Lower leg skin (tissue), 4 donors: ENCODE data around the gene CCDC38. TPM values are rescaled to one million over a fixed set of nuclear protein-coding genes. Genes with fewer than 3 reads are reported as not detected.
"Not testable (repeated sequence)": the region's sequence is repeated elsewhere in the genome, so short reads cannot be mapped to it uniquely, and the experiment has no call there.

Experiments used
- DNase-seq, 2 donors: peaks; one replicate each; pipeline ENCODE4 v3.0.0-alpha.2; 2019; ENCODE audit warnings: low spot score in 2 of 2
- H3K4me3 ChIP-seq: fragments of 200-600 bp; sonication (generic); 2 replicates; pipeline ENCODE4 v1.5.1; 2017; ENCODE audit warnings: mild to moderate bottlenecking, low read depth; ENCODE audit not compliant: poor library complexity, severe bottlenecking
- POLR2A ChIP-seq, 2 donors: fragments of 450-650 bp; IDR thresholded peaks; one replicate each; pipeline ENCODE4 v1.6.1; 2016 to 2017; ENCODE audit warnings: antibody characterized with exemption in 2 of 2, mild to moderate bottlenecking in 1 of 2, moderate library complexity in 1 of 2
- WGBS, 2 donors: methylation state at CpG; one replicate each; pipeline ENCODE4 v1.1.5; 2018; 5-methylcytosine and 5-hydroxymethylcytosine counted together
- intact Hi-C: fragments of 100-400 bp; cut with DNase I; formaldehyde crosslinking; loops from one replicate; pipeline ENCODE4 v1.15.0; 2023; ENCODE audit warnings: low total_unique reads
- total RNA-seq, 4 donors: library from RNA; depleted of rRNA; stranded (reverse); fragments of >200 nt; gene quantifications; one replicate each; pipeline ENCODE4 v1.1.0, GENCODE V29; 2016
- TF ChIP-seq, protein P1 (sequence below), 3 donors: fragments of 450-650 bp; IDR thresholded peaks; one replicate each; pipeline ENCODE4 v1.5.1; 2016; ENCODE audit warnings: antibody characterized with exemption in 3 of 3, mild to moderate bottlenecking in 3 of 3, moderate library complexity in 2 of 3

Gene CCDC38
- total RNA-seq, 4 donors from 2014 or later, result 0.06 TPM; not detected in 3

DNA sequence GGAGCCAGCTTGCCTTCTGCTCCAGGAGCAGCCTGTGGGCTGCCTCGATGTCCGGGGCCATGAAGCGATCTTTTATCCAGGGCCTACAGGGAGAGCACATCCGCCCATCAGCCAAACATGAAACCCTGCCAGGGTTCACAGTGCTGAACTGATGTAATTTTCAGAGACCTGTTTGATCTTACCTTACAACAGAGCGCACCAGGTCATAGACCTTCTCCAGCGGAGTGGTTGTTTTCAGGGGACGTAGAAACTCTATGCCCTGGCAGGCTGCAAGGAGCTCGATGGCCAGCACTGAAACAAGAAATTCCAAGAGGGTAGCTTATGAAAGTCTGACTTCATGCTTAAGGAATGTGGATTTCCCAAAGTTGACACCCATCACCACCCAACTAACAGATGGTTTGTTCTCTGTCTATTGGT is 34.0 kb upstream of the CCDC38 start:
- intact Hi-C loops, result no loop called here
- no peak overlapping the region for H3K4me3 ChIP-seq
- TF ChIP-seq, protein P1, sequence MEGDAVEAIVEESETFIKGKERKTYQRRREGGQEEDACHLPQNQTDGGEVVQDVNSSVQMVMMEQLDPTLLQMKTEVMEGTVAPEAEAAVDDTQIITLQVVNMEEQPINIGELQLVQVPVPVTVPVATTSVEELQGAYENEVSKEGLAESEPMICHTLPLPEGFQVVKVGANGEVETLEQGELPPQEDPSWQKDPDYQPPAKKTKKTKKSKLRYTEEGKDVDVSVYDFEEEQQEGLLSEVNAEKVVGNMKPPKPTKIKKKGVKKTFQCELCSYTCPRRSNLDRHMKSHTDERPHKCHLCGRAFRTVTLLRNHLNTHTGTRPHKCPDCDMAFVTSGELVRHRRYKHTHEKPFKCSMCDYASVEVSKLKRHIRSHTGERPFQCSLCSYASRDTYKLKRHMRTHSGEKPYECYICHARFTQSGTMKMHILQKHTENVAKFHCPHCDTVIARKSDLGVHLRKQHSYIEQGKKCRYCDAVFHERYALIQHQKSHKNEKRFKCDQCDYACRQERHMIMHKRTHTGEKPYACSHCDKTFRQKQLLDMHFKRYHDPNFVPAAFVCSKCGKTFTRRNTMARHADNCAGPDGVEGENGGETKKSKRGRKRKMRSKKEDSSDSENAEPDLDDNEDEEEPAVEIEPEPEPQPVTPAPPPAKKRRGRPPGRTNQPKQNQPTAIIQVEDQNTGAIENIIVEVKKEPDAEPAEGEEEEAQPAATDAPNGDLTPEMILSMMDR (IDR thresholded peaks at IDR 0.05), result no peak
- no peak for TF ChIP-seq POLR2A (IDR thresholded peaks at IDR 0.05)
- 87 to 90% methylated on average over 8 of the region's 8 CpGs for WGBS, 2 donors
- DNase-seq, result no peak

DNA sequence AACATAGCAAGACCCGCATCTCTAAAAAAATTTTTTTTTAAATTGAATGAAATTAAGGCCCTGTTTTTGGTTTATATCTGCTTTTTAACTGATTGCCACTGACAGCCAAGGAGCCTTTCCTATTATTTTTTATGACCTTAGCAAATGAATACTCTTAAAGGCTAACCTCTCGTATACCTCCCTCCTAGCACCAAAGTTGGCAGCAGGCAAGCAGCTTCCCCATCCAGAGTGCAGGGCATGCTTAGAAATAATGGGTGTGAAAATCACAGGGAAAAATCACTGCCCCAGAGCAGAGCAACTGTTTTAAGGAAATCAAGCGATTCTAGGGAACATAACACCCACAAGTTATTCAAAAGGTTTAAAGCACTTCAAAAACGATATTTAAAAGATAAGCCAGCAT is 33.1 kb upstream of the CCDC38 start:
- no peak for TF ChIP-seq POLR2A (IDR thresholded peaks at IDR 0.05)
- TF ChIP-seq, protein P1 (IDR thresholded peaks at IDR 0.05), result no peak
- DNase-seq, result no peak
- WGBS, 2 donors, result 89 to 92% methylated on average over 4 of the region's 4 CpGs
- H3K4me3 ChIP-seq, result no peak overlapping the region
- intact Hi-C loops, result no loop called here

DNA sequence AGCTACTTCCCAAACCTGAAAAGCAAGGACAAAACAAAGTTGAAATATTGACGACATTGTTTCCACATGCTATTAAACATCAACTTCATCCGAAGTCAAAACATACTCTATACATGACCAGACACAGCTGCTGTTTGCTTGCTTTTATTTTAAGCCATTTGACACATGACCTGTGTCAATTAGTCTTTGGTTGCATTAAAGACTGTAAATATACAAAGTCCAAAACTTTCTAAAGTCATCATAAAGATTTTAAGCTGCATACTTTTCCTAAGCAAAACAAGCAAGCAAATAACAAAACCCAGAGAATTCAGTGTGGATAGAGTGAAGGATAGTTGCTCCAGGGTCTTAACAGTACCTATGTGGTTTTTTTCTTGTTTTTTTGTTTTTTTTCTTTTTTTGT is 31.9 kb upstream of the CCDC38 start:
- no peak for TF ChIP-seq POLR2A (IDR thresholded peaks at IDR 0.05)
- TF ChIP-seq, protein P1 (IDR thresholded peaks at IDR 0.05), result no peak
- 64 to 65% methylated on average over 2 of the region's 2 CpGs for WGBS, 2 donors
- intact Hi-C loops, result no loop called here
- DNase-seq, result no peak
- H3K4me3 ChIP-seq, result no peak overlapping the region

DNA sequence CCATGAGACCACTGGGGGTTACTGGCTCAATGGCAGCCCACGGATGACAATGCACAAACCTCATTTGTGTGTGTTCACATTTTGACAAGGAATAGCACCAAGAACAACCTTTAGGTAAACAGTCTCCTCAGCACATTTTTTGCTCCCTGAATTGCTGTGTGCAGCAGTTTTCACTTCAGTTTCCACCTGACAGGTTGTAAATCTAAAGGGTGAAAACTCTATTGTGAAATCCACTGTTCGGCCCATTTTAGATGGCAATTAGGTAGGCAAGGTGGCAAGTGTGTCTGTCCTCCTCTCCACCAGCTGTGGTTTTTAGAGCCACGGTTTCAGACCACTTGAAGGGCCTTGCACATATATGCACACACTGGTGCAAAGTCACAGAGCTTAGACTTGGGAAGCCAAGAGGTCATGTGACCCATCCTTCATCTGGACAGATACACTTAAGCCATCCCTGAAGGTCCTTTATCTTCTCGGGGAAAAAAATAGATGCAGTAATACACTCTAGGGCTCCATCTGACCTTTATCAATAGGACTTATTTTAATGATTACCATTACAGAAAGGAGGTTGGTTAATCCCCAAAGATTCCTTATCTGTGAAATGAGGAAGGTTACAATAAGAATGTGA is 30.5 kb upstream of the CCDC38 start:
- no peak for TF ChIP-seq POLR2A (IDR thresholded peaks at IDR 0.05)
- TF ChIP-seq, protein P1 (IDR thresholded peaks at IDR 0.05), result no peak
- intact Hi-C loops, result no loop called here
- no peak for DNase-seq
- no peak overlapping the region for H3K4me3 ChIP-seq
- 64 to 73% methylated on average over 4 of the region's 4 CpGs for WGBS, 2 donors

DNA sequence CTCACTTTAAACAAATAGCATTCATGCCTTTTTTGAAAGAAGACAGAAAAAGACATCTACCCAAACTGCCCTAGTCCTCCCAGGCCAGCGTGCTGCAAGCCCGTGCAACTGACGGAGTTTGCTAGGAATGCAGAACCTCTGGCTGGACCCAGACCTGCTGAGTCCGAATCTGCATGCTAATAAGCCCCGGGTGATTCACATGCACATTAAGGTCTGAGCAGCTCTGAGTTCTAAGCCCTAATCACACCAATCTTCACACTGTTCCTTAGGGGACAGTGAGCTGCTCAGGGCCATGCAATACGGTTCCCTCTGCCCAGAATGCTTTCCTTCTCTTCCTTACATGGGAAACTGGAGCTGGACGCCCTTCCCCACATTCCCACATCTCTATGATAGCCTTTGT is 28.5 kb upstream of the CCDC38 start:
- no peak for TF ChIP-seq POLR2A (IDR thresholded peaks at IDR 0.05)
- TF ChIP-seq, protein P1 (IDR thresholded peaks at IDR 0.05), result no peak
- no peak overlapping the region for H3K4me3 ChIP-seq
- DNase-seq, result no peak
- 40 to 68% methylated on average over 7 of the region's 7 CpGs for WGBS, 2 donors
- intact Hi-C loops, result no loop called here

DNA sequence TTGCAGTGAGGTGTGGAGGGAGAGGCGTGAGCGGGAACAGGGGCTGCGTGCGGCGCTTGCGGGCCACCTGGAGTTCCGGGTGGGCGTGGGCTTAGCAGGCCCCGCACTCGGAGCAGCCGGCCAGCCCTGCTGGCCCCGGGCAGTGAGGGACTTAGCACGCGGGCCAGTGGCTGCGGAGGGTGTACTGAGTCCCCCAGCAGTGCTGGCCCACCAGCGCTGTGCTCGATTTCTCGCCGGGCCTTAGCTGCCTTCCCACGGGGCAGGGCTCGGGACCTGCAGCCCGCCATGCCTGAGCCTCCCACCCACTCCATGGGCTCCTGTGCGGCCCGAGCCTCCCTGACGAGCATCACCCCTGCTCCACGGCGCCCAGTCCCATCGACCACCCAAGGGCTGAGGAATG is 26.7 kb upstream of the CCDC38 start:
- intact Hi-C loops, DNase-seq, H3K4me3 ChIP-seq: not testable (repeated sequence)
- WGBS, 2 donors, result 95 to 100% methylated on average over 4 to 11 of the region's 28 CpGs
